Stimulated activated CD4-positive, alpha-beta T cell treated with anti-CD3 and anti-CD28 coated beads, Interleukin-1b, Interleukin-23, amount 100 ng/mL, for 24 hours (primary cell): Measurements from ENCODE around the gene CRB1.

ENCODE experiments used
- DNase-seq, 4 experiments: peaks; one replicate each; pipeline ENCODE4 v3.0.0-alpha.2; 2020; ENCODE audit warnings: low read depth in 4 of 4, low spot score in 1 of 4

Gene CRB1

DNA sequence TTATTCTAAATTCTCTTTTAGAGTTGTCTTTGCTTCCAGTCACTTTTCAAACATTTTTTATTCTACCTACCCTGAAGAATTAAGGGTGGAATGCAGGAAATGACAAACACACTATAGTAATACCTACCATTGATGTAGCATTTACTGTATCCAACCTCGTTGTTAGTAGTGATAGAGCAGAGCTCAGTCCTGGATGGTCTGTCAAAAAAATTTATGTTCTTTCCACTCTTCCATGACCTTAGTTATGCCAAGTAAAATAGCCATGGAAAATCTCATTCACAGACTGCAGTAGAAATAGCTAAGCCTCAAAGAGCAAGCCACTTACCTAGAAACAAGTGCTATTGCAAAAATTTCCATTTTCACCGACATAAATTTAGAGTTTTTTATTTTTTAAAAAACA, 74.6 kb downstream of the CRB1 start:
- no peak for DNase-seq

DNA sequence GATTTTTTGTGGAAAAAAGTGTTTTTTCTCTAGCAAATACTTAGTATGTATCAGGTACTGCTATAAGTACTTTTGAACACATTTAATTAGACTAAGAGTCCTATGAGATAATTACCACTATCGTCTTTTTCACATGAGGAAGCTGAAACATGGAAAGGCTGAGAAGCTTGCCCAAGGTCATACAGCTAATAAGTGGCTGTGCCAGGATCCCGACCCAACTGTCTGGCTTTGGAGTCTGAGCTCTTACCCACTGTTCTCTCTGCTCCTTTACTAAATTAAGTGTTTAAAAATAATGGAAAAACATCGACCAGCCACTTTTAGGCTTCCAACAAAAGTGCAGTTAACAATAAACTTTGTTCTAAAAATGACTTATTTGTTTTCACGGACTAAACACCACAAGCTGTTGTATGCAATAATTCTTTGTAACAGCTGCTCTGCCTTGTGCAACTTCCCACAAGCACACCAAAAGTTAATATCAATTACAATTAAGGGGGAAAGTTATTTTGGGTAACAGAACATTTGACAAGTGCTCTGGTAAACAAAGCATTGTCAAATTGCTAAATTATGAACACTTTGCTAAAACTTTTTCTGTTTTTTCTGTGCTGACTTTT, 75.7 kb downstream of the CRB1 start:
- no peak for DNase-seq

GRCh38 chr1:197351821-197352440, 83.9 kb downstream of the CRB1 start:
- no peak for DNase-seq

DNA sequence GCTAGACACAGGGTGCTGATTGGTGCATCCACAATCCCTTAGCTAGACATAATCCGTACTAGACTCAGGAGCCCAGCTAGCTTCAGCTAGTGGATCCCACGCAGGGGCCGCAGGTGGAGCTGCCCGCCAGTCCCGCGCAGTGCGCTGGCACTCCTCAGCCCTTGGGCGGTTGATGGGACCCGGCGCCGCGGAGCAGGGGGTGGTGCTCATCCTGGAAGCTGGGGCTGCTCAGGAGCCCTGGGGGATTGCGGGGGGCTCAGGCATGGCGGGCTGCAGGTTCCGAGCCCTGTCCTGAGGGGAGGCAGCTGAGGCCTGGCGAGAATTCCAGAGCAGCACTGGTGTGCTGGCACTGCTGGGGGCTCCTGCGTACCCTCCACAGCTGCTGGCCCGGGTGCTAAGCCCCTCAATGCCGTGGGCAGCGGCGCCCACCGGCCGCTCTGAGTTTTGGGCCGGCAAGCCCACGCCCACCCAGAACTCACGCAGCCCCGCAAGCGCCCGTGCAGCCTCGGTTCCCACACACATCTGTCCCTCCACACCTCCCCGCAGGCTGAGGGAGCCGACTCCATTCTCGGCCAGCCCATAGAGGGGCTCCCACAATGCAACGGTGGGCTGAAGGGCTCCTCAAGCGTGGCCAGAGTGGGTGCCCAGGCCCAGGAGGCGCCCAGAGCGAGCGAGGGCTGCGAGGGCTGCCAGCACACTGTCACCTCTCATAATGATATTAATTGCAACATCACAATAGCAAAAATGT, 87.4 kb downstream of the CRB1 start:
- DNase-seq, result no peak

DNA sequence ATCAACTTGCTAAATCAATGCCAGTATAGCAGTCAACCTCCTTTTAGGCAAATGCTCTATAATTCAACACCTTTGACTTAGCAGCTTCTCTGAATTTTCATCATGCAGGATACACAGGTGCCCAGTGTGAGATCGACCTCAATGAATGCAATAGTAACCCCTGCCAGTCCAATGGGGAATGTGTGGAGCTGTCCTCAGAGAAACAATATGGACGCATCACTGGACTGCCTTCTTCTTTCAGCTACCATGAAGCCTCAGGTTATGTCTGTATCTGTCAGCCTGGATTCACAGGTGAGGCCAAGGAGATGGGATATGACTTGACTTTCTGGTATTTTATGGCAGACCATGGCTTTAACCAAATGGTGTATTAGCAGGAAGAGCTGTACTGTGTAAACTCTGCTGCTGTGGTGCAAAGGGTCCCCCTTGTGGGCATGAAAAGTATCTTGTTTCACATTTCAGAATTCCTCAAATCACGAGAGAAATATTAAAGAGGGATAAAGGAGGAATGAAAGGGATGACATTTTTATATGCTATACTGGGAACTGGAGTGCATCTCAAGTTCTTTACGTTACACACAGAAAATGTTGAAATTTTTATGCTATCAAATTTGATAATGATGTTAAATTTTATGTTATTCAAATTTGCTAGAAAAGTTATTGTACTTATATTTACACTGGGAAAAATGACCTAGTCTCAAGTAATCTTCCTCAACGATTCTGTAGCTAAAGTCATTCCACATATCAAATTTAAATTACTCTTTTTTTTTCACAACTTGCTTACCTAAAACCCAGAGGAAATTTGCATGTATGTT, 88.9 kb downstream of the CRB1 start:
- no peak for DNase-seq

- DNase-seq, result no peak
These were observed 90.9 kb downstream of the CRB1 start for GRCh38 chr1:197358959-197359358.

DNA sequence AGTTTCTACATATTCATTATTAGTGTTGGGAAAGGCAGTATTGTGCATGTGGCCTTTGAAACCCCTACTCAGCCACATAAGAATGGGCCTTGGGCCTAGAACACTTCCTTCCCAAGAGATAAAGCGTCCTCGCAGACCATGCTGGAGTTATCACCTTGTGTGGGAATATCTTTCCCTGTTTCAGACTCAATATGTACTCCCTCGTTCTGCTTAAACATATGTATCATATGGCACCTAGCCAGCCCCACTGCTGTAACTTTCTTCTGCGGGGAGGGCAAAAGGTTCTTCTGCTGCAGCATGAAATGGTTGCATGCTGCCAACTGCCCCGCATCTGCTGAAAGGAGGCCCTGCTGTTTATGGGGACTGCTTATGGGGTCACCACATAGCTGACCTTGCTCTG, 92.0 kb downstream of the CRB1 start:
- DNase-seq, result no peak

- no peak for DNase-seq
These were observed 94.8 kb downstream of the CRB1 start for GRCh38 chr1:197362871-197363270.

DNA sequence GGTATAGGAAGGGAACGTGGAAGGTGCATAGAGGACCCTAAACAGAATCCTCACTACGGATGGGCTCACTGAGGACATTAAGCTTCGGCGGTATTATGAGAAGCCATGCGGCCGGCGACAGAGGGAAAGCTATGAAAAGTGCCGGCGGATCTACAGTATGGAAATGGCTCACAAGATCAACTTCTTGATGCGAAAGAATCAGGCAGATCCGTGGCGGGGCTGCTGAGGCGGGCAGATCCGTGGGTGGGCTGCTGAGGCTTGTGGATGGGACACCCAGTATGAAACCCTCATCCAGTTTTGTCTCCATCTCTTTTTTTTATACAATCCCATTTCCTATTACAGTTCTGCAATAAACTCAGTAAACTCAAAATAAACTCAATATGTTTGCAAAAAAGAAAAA, 95.8 kb downstream of the CRB1 start:
- no peak for DNase-seq

GRCh38 chr1:197366996-197367395, 98.9 kb downstream of the CRB1 start:
- DNase-seq, result no peak

GRCh38 chr1:197367627-197368026, 99.6 kb downstream of the CRB1 start:
- no peak for DNase-seq

DNA sequence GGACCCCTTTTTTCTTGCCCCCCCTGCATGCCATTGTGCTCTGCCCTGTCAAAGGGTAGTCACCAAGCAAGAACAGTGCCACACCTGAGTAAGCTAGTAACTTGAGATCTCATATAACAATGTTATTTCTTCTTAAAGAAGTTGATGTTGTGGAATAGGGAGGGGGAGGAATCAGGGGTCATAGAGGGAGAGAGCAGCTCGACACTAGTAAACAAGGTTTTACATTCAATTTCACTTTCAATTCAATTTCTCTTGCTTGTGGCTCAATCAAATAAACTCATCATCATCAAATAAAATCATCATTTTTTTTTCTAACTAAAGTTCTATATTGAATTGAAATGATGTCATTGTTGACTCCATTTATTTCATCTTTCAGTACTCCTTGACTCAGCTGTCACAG, 106.4 kb downstream of the CRB1 start:
- no peak for DNase-seq

DNA sequence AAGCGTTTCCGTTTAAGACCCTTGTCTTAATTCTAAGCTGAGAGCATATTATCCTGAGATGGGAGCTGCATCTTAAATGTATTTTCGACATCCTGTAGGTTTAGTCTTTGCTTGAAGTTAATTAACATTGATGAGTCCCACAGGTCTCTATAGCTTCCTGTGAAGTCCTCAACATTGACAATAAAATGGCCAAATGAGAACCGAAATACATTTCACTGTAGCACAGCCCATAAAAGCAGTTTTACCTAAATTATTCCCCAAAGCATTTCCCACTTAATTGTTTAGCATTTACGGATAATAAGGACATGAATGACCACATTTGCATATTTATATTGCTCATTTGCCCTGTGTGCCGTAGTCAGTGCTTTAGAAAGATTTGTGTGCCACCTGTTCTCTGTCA, 116.4 kb downstream of the CRB1 start:
- no peak for DNase-seq

DNA sequence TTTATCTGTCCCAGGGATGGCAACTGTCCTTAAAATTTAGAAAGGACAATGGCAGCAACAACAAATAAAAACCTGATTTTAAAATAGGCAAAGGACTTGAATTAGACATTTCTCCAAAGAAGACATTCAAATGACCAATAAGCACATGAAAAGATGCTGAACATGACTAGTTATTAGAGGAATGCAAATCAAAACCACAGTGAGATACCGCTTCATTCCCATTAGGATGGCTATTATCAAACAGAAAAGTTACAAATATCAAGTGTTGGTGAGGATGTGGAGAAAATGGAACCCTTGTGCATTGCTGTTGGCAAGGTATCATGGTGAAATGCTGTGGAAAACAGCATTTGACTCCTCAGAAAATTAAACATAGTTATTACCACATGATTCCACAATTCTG, 120.7 kb downstream of the CRB1 start:
- DNase-seq, result no peak

- DNase-seq, result no peak
These were observed 122.8 kb downstream of the CRB1 start for GRCh38 chr1:197390856-197391255.

DNA sequence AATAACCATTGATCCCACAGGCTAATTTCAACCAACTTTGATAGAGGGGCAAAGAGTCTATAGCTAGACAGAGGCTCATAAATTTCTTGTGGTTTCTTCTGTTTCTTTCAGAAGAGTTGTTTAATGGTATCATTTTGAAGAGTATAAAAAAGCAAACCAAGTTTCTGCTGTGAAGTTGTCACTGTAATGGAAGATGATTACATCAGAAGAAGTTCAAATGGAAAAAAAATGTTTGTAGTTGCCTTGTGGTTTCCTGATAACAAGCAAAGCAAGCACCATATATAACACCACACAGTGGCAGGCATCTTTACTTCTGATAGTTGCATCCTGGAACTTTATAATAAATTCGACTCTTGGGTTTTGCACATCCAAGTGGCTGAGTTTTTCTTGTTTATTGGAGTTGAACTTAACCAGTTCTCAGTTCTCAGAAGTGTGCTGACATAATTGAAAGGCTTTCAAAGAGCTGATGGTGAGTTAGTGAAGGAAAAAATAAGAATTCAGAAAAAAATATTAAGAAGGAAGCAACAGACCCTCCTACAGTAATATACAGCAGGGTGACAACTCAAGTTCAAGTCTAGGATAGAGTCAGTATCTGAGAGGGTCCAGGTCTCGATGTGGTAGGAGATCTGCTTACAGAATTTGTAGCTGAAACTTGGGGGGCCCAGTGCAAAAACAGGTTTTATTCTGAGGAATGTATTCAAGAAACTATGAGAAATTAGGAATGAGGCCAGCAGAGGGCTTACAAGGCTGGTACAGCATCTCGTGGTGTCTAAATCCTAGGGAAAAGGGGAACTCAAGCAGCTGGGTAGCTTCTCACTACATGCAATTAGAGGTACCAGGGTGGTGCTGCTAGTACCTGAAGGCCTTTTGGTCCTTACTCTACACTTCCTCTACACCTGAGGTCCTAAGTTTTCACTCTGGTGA, 123.5 kb downstream of the CRB1 start:
- DNase-seq, result no peak

- DNase-seq, result no peak
These were observed 124.5 kb downstream of the CRB1 start for GRCh38 chr1:197392541-197392940.

DNA sequence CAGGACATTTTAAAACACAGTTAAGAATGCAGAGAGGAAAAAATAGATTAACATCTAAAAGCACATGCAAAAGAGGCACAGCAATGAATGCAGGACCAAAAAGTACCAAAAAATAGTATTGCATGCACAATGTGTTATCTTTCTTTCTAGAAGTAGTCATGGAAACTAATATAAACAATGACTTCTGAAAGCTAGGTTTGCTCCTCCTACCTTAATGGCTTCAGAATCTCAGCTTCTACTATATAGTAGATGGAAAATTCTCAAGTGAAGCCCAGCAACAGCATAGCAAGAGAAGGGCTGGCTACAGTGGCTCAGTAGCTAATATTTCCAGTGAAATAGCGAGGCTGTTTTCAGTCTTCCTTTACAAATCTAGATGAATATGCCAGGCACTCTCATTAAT, 125.1 kb downstream of the CRB1 start:
- no peak for DNase-seq

- no peak for DNase-seq
These were observed 125.7 kb downstream of the CRB1 start for GRCh38 chr1:197393772-197394171.

DNA sequence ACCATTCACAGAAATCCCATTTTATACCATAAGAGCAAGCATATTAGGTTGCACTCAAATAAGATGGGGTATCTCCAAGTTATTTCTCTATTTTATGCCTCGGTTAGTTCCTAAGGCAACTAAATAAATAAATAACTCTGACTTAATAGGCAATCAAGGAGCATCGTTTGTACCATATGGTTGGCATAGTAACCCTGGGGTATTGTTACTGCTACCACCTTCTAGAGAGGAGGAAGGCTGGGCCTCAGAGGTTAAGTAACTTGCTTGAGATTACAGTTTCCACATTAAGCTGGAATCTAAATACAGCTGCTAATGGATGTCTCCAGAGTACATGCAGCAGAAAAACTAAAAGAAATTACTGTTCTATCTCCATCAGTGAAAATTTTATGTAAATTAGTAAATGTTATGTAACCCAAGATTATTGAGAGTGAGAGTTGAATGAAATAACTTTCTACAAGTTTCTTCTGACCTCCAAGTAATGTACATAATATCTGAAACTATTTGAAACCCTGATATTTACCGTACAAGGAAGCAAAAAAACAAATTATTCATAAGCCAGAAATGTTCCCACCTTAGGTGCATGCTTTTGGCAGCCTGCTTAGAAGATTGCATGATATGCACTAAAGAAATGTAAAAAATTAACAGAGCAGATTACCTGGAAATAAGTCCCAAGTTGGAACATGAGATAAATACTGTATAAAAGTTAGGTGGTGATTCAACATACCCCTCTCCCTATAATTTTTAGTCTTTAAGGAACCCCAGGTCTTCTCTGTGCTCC, 127.0 kb downstream of the CRB1 start:
- no peak for DNase-seq
